Smooth muscle cell (in vitro differentiated cells): ENCODE data around the gene UGT1A5. TPM values are rescaled to one million over a fixed set of nuclear protein-coding genes. Genes with fewer than 3 reads are reported as not detected.

Source experiments
- DNase-seq: peaks from one replicate; lab custom pipeline; 2025; ENCODE audit not compliant: unreplicated experiment; lab: John Stamatoyannopoulos, UW
- H2AFZ ChIP-seq: fragments of 200-600 bp; sonication (generic); 2 replicates; pipeline ENCODE4 v1.6.0; 2016; ENCODE audit warnings: antibody characterized with exemption, low read depth, mild to moderate bottlenecking
- H3F3A ChIP-seq: fragments of 200-600 bp; sonication (generic); 2 replicates; pipeline ENCODE4 v1.6.0; 2017; ENCODE audit warnings: antibody characterized with exemption, low read depth
- H3K27ac ChIP-seq: fragments of 200-600 bp; sonication (generic); 2 replicates; pipeline ENCODE4 v1.5.1; 2016; ENCODE audit warnings: low read depth, mild to moderate bottlenecking
- H3K27me3 ChIP-seq: fragments of 200-600 bp; sonication (generic); 2 replicates; pipeline ENCODE4 v1.6.1; 2016; ENCODE audit warnings: low read depth, mild to moderate bottlenecking
- H3K36me3 ChIP-seq: fragments of 200-600 bp; sonication (generic); 2 replicates; pipeline ENCODE4 v1.5.1; 2016; ENCODE audit warnings: low read depth
- H3K4me1 ChIP-seq: fragments of 200-600 bp; sonication (generic); 2 replicates; pipeline ENCODE4 v1.5.1; 2016; ENCODE audit warnings: low read depth
- H3K4me2 ChIP-seq: fragments of 200-600 bp; sonication (generic); 2 replicates; pipeline ENCODE4 v1.6.0; 2016; ENCODE audit warnings: mild to moderate bottlenecking
- H3K4me3 ChIP-seq: fragments of 200-600 bp; sonication (generic); 2 replicates; pipeline ENCODE4 v1.5.1; 2016; ENCODE audit warnings: mild to moderate bottlenecking
- H3K79me2 ChIP-seq: fragments of 200-600 bp; sonication (generic); 2 replicates; pipeline ENCODE4 v1.6.0; 2016; ENCODE audit warnings: low read depth, mild to moderate bottlenecking
- H3K9ac ChIP-seq: fragments of 200-600 bp; sonication (generic); 2 replicates; pipeline ENCODE4 v1.6.0; 2016; ENCODE audit warnings: low read depth
- H3K9me3 ChIP-seq: fragments of 200-600 bp; sonication (generic); replicated peaks from 2 replicates; pipeline ENCODE4 v1.5.1; 2016; ENCODE audit warnings: low read depth
- H4K20me1 ChIP-seq: fragments of 200-600 bp; sonication (generic); 2 replicates; pipeline ENCODE4 v1.6.0; 2016; ENCODE audit warnings: low read depth
- WGBS: methylation state at CpG from one replicate; pipeline ENCODE4 v1.1.7; 2016; ENCODE audit warnings: low lambda C conversion rate; 5-methylcytosine and 5-hydroxymethylcytosine counted together
- polyA plus RNA-seq: library from polyadenylated mRNA; unstranded; fragments of >200 nt; fragmentation: Nextera tagmentation; extraction: Ambion mirVana; gene quantifications from 2 replicates; pipeline ENCODE4 v1.2.1, GENCODE V29; 2016
- total RNA-seq: library from RNA; depleted of rRNA; stranded (reverse); fragments of >200 nt; gene quantifications from 2 replicates; pipeline ENCODE4 v1.2.3, GENCODE V29; 2014
- TF ChIP-seq, protein P1 (sequence below): fragments of 200-600 bp; sonication (generic); IDR thresholded peaks from 2 replicates; pipeline ENCODE4 v1.5.1; 2017; ENCODE audit warnings: borderline replicate concordance, mild to moderate bottlenecking, antibody characterized with exemption; ENCODE audit not compliant: insufficient read depth, poor library complexity, severe bottlenecking

Gene UGT1A5
- total and polyA plus RNA-seq, 2 experiments from 2014 or later, result not detected

DNA sequence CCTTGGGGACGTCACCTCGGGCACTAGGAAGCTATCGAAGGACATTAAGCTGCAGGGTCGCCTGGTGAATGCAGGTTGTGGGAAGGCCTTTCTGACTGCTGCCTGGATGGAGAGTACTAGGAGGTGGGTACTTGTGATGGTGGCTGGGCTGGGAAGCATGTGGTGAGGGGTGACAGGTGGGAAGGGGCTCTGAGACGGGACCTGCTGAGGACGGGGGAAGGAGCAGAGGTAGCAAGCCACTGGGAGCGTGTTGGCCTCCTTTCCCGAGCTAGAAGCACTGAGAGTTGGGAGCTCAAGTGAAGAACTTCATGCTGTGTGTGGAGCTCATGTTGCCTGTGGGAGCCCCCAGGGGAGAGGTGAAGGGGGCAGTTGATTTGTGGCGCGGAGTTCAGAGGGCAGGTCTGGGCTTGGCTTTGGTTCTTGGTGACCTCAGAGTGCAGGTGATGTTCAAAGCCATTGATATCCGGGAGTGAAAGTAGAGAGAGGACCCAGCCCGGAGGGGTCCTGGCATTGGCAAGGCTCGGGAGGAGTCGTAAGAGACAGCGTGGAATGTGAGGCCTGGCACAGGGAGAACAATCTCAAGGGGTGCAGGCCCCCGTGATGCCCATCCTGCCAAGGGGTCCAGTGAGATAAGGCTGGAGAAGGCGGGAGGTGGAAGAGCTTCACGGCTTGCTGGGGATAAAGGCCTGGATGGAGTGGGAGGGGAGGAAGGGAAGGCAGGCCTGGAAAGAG is 78.6 kb downstream of the UGT1A5 start:
- no peaks in the 10 kb centered on the region for H4K20me1 ChIP-seq
- H3K4me1 ChIP-seq, result no peaks in the 10 kb centered on the region
- no peak overlapping the region for H3K4me2 ChIP-seq
- no peaks in the 10 kb centered on the region for H3K27me3 ChIP-seq
- TF ChIP-seq, protein P1, sequence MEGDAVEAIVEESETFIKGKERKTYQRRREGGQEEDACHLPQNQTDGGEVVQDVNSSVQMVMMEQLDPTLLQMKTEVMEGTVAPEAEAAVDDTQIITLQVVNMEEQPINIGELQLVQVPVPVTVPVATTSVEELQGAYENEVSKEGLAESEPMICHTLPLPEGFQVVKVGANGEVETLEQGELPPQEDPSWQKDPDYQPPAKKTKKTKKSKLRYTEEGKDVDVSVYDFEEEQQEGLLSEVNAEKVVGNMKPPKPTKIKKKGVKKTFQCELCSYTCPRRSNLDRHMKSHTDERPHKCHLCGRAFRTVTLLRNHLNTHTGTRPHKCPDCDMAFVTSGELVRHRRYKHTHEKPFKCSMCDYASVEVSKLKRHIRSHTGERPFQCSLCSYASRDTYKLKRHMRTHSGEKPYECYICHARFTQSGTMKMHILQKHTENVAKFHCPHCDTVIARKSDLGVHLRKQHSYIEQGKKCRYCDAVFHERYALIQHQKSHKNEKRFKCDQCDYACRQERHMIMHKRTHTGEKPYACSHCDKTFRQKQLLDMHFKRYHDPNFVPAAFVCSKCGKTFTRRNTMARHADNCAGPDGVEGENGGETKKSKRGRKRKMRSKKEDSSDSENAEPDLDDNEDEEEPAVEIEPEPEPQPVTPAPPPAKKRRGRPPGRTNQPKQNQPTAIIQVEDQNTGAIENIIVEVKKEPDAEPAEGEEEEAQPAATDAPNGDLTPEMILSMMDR, result no peak
- no peak overlapping the region for H3K27ac ChIP-seq
- no peak for DNase-seq
- no peaks in the 10 kb centered on the region for H3K9me3 ChIP-seq
- H3K9ac ChIP-seq, result no peak overlapping the region
- no peak overlapping the region for H3K4me3 ChIP-seq
- no peaks in the 10 kb centered on the region for H3K79me2 ChIP-seq
- H3K36me3 ChIP-seq, result no peaks in the 10 kb centered on the region
- 92% methylated on average over 18 of the region's 18 CpGs for WGBS
- no peak overlapping the region for H2AFZ ChIP-seq
- H3F3A ChIP-seq, result no peaks in the 10 kb centered on the region

DNA sequence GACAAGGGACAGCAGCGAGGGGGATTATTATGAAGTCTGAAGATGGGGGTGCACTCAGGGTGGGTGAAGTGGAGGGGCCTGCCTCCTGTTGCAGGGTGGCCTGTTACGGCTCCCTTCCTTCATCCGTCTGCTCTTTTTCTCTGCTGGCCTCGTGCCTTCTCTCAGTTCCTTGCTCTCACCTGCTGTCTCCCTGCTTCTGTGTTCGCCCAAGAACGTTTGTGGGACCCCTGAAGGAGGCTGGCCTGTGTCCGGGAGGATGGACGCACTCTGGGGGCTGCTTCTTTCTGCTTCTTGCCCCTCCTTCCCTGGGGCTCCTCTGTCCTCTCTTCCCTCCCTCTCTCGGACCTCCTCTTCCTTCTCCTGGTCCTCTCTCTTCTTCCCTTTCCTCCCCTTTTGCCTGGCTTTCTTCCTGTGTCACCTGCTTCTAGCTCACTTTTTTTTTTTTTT is 79.2 kb downstream of the UGT1A5 start:
- Histone ChIP-seq H3K36me3 (no peaks in the 10 kb centered on the region), H3K4me1 (no peaks in the 10 kb centered on the region), H3K27me3 (no peaks in the 10 kb centered on the region), H3K79me2 (no peaks in the 10 kb centered on the region), H3F3A (no peaks in the 10 kb centered on the region), H2AFZ (no peak overlapping the region), H3K9ac (no peak overlapping the region), H3K4me3 (no peak overlapping the region), H3K4me2 (no peak overlapping the region), H3K27ac (no peak overlapping the region), H3K9me3 (no peaks in the 10 kb centered on the region), H4K20me1 (no peaks in the 10 kb centered on the region)
- 90% methylated on average over 9 of the region's 9 CpGs for WGBS
- TF ChIP-seq, protein P1, result no peak
- DNase-seq, result no peak

DNA sequence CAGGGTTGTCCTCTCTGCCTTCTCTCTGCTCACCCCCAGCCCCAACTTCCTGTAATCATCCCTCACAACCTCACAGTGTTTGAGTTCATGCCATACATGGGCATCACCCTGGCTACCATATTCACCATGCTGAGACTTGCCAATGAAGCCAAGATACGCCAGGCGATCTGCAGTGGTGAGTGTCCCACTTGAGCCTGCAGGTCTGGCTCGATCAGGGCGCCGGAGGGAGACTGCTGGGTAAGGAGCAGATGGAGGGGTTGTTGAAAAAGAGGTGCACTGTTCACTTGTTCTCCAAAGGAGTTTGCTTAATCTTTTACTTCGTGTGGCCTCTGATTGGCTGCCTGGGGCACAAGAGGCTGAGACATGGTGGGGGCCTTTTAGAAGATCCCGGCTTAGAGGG is 80.0 kb downstream of the UGT1A5 start:
- H2AFZ ChIP-seq, result no peak overlapping the region
- TF ChIP-seq, protein P1, result no peak
- no peaks in the 10 kb centered on the region for H4K20me1 ChIP-seq
- no peaks in the 10 kb centered on the region for H3K27me3 ChIP-seq
- 94% methylated on average over 7 of the region's 7 CpGs for WGBS
- no peak overlapping the region for H3K9ac ChIP-seq
- no peaks in the 10 kb centered on the region for H3K36me3 ChIP-seq
- H3K4me1 ChIP-seq, result no peaks in the 10 kb centered on the region
- H3K9me3 ChIP-seq, result no peaks in the 10 kb centered on the region
- H3K4me3 ChIP-seq, result no peak overlapping the region
- H3F3A ChIP-seq, result no peaks in the 10 kb centered on the region
- H3K27ac ChIP-seq, result no peak overlapping the region
- H3K79me2 ChIP-seq, result no peaks in the 10 kb centered on the region
- no peak for DNase-seq
- H3K4me2 ChIP-seq, result no peak overlapping the region
